GM12864 (cell line): Measurements from ENCODE around the gene ERAL1.

Source experiments
- DNase-seq: peaks from one replicate; pipeline ENCODE4 v3.0.0-alpha.2; 2011; ENCODE audit warnings: low read depth
- H3K4me3 ChIP-seq: 2 replicates; pipeline ENCODE4 v1.5.1; 2011; ENCODE audit warnings: mild to moderate bottlenecking, low read depth, low read length, control low read depth
- CTCF ChIP-seq: IDR thresholded peaks from 2 replicates; pipeline ENCODE4 v1.5.1; 2011; ENCODE audit warnings: low read depth, mild to moderate bottlenecking, moderate library complexity, low read length, control low read depth, inconsistent platforms; ENCODE audit errors: missing control alignments

ERAL1 gene

DNA sequence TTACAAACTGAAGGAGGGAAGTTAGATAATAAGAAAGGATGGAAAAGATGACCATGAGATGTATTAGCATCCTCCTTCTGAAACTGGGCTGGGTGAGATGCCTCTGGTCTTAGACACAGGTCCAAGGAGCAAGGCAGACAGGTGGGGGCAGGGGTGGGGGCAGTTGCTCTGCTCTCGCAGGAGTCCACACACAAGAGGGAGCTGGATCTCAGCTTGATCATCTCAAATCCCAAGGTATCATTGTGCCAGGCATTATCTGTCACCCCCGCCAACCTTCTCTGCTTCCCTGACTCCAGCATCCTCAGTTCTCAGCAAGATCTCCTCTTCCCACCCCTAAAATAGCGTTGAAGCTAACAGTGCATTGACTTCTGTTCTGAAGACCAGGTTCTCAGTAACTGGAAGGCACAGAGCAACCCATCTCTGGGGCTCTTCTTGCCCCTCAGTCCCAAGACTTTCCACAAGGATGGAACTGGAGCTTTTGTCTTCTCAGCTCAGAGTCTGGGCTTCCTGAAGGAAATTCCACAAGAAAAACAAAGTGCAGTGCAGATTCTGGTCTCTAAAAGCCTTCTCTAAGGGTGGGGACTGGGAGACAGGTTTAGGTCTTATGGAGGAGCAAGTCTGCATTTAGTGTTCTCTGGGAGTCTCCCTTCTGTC, 41.1 kb downstream of the ERAL1 start:
- peak overlapping the region; percentile 63 for H3K4me3 ChIP-seq
- no peak for DNase-seq
- TF ChIP-seq CTCF, result no peak

GRCh38 chr17:28896491-28896883, 41.7 kb downstream of the ERAL1 start:
- TF ChIP-seq CTCF, result no peak
- peak overlapping the region; percentile 63 for H3K4me3 ChIP-seq
- no peak for DNase-seq

- no peak for DNase-seq
- peak within 1 kb of the TSS; percentile 63 for H3K4me3 ChIP-seq
- no peak for TF ChIP-seq CTCF
Measured at GRCh38 chr17:28896884-28897768, 42.3 kb downstream of the ERAL1 start, which contains the start of gene FLOT2. TSS of gene FLOT2 (minus strand) at chr17:28897733. CDS start at chr17:28897574, 159 bp downstream.

DNA sequence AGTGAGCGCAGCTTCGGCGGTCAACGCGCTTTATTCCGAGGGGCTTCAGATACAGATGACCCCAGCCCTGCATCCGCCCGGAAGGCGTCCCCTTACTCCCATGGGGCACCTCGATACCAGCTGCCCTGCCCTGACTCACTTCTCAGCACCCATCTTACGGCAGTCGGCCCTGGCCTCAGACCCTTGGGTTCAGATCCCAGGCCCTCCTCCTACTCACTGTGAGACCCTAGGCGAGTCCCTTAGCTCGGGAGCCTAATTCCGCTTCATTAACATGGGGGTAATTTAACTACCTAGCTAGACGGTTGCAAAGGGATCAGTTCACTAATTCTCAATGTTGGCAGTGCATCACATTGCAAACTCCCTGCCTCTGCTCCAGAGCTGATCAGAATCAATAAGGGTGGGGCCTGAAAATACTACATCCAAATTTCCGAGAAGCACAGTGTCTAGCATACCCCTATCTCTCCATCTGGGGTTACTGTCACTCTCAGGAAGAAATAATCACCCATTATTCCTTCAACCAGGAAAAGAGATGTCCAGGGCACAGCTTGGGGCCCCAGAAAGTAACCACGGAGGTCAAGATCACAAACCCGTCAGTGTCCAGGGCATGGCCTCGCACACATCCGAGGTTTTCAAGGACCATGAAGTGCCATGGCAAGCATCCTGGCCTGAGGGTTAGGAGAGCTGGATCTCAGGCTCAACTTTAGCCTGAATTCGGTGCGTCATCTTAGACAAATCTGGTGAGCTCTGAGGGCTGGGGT, 43.1 kb downstream of the ERAL1 start:
- H3K4me3 ChIP-seq, result peak overlapping the region; percentile 63
- no peak for TF ChIP-seq CTCF
- DNase-seq, result no peak

GRCh38 chr17:28898527-28898955, 43.7 kb downstream of the ERAL1 start:
- H3K4me3 ChIP-seq, result no peak overlapping the region
- DNase-seq, result no peak
- no peak for TF ChIP-seq CTCF

DNA sequence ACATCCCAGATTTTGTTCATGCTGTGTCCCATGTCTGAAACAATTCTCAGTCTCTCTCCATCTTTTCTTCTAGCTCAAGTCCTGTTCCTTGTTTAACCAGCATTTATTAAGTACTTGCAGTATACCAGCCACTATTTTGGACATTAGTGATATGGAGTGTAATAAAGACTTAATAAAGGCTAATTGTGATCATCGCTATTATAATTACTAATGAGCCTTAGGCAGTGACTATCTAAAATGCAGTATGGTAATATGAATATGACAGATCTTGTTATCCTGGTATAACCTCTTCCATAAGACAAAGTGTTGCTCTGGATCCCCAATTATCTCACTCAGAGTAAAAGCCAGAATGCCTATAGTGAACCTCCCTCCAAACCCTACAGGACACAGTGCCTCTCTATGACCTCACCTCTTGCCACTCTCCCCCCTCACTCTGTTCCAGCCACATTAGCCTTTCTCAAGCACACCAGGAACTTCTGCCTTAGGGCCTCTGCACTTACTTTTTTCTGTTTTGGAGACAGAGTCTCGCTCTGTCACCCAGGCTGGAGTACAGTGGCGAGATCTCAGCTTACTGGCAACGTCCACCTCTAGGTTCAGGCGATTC, 44.5 kb downstream of the ERAL1 start:
- no peak overlapping the region for H3K4me3 ChIP-seq
- no peak for DNase-seq
- TF ChIP-seq CTCF, result no peak
